ENCODE results near the gene SCN2B.
"Not testable (repeated sequence)": the region's sequence is repeated elsewhere in the genome, so short reads cannot be mapped to it uniquely, and the experiment has no call there.

SCN2B gene

DNA sequence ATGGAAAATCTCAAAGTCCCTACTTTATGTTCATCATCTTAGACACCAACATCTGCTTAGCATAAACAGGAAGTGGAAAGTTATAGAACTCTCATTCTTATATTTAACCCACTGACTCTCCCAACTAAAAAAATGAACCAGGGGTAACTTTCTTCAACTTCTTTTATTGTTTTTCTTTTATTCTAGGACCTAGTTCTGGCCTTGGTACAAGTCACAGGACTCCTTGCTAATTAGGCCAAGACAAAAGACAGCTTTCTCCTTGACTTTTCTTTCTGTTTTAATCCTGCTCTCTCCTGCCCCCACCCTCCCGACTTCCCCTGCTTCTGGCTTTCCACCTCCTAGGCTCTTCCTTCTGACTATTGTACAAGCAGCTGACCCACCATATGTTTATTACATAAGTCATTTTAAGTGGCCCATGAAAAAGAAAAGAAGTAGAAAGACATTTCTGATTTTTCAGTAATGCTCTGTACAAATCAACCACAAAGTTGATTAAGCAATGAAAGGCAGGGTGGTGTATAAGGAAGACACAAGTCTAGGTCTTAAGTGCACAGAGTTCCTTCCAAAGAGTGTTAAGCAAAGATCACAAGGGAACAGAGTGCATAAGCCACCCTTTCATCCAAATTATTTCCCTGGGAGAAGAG lies 30.1 kb upstream of the SCN2B start:
- no peak for DNase-seq (ENCODE audit: low read depth)

DNA sequence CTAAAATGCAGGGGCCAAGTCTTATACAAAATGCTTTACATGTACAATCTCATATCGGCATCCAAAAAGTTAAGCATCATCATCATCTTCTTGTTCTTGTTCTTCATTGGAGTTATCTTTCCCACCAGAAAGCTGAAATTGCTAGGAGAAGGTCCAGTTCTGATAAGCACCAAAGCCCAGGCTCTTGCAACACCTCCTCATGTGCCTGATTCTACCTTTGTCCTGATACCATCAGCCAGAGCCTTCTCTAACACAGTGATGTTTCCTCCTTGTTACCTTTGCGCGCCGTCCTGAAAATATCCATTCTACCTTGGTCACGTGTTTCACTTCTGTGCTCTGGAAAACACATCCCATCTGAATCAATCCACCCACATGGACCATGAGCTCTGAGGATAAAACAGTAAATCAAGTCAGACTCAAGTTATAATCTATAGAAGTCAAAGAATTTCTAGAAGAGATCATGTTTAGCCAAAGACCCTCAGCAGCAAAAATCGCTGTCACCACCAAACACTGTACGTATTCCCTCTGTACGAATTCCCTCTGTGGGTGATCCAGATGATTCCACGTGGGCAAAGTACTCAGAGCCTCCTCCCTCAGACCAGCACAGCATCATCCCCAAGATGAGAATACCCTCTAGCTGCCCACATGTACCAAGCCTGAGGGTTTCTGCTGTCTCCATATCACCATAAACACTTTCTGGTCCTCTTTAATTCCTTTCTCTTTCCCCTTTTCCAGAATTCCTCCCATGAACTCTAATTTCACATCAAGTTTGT lies 29.4 kb upstream of the SCN2B start:
- no peak for DNase-seq (ENCODE audit: low read depth)

DNA sequence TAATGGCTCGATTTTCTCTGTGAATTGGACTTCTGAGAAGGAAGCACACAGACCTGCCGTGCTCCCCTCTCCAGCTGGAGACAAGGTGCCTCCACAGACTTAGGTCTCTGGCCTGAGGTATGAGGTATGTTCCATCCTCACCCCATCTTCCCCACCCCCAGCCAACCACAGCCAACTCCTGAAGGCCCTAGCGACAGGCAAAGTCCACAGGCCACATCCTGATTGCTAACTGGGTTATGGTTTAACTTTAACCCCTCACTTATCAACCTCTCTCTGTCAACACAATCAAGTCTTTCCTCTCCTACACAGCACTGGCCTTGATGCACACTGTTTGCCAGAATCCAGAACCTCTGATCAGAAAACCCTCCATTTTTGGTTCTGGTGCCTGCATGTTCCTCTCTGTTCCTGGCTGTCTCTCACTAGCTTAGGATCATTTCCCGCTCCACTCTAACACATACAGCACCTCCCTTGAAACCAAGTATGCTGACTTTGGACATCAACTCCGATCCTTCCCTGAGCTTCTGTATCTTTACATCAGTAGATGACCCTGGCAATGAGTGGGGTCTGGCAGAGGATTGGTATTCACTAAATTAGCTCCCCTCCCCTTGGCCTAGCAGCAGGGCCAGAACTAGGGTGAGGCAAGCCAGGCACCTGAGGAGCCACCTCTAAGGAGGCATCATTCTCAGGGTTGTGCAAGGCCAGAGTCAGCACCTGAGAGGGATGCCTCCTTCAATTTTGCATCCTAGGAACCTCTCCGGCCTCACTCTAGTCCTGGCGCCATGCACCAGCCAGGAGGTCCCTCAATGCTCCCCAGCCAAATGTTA lies 26.4 kb upstream of the SCN2B start:
- DNase-seq (ENCODE audit: low read depth) = no peak

DNA sequence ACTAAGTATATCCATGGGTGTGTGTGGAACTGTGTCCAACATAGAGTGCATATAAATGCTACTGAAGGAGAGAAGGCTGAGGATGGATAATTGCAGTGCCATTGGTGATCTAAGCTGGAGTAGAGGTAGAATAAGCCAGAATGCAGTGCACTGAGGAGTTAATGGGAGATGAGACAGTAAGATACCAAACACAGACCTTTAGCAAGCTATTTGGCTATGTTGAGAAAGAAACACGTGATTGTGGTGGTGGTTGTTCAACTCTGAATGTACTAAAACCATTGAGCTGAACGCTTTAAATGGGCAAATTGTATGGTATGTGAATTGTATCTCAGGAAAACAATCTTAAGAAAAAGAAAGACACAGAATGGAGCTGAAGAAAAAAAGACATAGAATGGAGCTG lies 25.5 kb upstream of the SCN2B start:
- no peak for DNase-seq (ENCODE audit: low read depth)

DNA sequence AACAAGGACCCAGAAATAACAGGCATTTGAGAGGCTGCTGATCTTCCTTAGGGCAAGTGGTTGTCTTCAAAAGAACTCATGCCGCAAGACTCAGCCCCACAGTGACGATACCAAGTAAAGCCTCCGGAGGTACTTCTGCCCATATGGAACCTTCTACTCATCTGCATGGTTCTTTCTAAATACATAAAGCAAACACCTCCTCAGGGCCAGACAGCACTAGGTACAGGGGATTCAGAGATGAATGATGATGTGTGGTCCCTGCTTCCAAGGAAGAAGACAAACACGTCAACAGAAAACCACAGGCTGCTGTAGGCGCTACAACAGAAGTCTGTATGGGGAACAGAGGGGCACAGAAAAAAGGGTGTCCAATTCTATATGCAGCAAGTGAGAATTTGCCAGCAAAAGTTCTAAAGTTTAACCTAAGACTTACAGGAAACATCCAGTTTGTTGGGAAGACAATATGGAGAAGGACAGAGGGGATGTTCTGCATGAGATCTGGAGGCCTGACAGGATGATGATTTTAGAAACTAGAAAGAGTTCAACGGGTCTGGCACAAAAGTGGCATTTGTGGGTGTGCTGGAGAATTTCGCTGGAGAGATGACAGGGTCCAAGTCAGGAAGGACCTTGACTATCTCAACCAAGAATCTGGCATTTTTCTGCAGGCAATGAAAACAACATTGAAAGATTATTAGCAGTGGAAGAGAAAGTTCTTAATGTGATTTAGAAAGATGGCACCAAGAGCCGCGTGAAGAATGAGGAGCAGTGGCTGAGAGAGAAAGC lies 24.7 kb upstream of the SCN2B start:
- no peak for DNase-seq (ENCODE audit: low read depth)

DNA sequence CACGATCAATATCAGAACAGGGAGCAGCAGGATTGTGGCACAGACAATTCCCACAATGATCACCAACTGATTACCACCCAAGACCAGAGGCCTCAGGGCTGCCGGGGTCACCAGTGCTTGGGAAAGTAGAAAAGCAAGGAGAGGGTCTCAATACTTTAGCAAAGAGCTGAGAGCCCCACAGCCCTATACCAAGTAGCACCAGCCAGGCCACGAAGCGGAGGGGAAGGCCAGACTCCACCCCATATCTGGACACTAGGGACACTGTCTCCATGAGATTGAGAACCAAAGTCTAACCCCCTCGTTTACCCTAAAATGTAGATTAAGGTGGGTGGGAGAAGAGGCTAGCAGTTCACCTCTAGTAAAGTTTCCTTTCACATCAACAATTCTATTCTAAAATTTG lies 24.1 kb upstream of the SCN2B start:
- DNase-seq (ENCODE audit: low read depth) = no peak

DNA sequence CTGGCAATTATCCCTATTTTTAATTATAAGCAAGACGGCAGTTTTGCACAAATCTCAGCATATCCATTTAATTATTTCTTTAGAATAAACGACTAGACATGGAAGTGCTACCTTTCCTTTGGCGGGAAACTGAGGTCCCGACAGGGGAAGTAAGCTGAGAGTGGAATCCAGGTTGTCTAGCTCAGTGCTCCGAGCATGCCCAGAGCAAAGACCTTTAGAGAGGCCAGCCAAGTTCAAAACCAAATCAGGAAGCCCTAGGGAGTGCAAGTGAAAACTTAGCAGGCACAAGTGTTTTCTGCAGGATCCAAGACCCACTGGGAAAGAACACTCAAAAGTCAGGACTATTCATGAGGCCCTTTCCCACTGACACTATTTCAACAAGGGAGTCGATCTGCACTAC lies 22.7 kb upstream of the SCN2B start:
- no peak for DNase-seq (ENCODE audit: low read depth)

DNA sequence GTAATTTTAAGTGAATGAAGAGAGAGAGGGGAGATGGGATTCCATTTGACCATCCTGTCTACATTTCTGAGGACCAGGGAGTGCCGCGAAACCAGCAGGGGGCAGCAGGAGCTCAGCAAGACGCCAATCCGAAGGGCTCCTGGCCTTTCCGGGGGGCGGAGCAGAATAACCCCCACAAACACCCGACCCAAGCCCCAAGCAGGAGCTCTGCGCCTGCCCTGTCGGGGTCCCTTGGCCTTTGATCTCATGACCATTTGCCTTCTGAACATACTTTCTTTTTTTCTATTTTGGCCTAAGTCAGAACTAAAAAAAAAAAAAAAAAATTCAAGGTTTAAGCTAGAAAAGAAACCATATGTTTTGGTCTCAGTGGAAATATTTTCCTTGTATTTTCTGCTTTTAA lies 21.9 kb upstream of the SCN2B start:
- peak; percentile 36 for DNase-seq (ENCODE audit: low read depth)

DNA sequence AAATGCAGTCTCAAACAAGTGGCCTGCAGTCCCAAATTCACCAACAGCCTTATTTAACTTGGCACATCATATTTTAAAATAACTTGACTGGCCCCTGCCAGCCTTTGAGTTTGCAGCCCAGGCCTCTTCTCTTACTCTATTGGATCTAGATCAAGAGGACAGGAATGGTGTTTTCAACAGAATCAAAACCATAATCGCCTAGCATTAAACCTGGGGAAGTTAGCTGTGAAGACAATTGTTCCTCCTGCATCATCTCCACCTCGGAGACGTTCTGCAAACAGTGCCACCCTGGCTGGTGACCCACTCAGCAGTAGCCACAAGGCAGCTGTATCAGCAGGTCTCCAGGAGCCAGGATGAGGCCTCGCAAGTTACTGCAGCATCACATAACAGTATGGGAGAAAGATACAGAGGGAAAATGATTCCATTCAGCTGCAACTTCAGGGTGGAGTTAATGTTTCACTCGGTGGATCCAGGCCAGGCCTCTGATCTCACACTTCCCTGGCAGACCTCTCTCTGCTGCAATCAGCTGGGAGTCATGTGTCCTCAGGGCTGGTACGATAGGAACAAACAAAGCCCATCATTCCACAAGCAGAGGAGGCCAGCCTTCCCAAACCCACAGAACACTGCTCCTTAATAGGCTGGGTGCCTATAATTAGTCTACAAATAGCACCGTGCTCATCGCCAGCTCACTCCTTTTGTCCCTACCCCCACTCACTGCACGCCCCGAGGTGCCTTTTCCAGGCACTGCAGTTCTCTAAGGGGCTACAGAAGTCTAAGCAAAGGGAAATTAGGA lies 18.6 kb upstream of the SCN2B start:
- DNase-seq (ENCODE audit: low read depth) = peak; percentile 68

DNA sequence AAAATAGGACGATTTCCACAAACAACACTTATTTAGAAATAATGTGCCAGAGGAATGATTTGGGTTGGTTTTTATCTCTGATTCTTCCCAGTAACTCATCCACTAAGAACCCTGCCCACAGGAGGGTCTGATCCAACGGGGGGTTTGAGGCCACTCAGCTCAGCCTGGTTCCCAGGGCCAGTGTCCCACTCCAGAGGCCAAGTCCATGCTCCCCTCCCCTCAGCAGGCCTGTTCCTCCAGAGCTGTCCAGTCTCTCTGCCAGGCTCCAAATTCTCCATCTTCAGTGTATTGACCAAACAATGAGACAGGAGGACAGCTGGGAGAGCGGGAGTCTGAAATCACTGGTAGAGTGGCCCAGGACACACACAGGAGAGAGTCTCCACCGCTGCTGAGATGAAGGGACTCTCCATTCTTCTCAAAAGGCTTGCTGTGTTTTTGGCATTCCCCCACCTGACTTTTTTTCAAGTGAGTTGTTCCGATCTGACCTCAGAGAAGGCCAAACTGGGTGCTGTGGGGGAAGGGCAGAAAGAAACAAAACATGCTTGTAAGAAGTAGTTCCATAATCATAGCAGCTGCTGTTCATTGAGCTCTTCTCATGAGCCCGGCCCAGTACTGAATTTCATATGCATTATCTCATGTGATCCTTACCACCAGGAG lies 17.6 kb upstream of the SCN2B start:
- DNase-seq (ENCODE audit: low read depth) = no peak

DNA sequence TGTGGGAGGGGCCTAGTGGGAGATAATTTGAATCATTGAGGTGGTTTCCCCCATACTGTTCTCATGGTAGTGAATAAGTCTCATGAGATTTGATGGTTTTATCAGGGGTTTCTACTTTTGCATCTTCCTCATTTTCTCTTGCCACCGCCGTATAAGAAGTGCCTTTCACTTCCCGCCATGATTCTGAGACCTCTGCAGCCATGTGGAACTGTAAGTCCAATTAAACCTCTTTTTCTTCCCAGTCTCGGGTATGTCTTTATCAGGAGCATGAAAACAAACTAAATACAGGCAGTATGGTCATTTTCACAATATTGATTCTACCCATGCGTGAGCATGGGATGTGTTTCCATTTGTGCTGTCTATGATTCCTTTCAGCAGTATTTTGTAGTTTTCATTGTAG lies 16.4 kb upstream of the SCN2B start:
- DNase-seq (ENCODE audit: low read depth) = not testable (repeated sequence)

DNA sequence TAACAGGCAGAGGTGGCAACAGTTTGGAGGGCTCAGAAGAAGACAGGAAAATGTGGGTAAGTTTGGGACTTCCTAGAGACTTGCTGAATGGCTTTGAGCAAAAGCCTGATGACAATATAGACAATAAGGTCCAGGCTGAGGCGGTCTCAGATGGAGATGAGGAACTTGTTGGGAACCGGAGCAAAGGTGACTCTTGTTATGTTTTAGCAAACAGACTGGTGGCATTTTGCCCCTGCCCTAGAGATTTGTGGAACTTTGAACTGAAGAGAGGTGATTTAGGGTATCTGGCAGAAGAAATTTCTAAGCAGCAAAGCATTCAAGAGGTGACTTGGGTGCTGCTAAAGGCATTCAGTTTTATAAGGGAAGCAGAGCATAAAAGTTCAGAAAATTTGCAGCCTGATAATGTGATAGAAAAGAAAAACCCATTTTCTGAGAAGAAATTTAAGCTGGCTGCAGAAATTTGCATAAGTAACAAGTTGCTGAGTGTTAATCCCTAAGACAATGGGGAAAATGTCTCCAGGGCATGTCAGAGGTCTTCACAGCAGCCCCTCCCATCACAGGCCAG lies 14.6 kb upstream of the SCN2B start:
- not testable (repeated sequence) for DNase-seq (ENCODE audit: low read depth)

DNA sequence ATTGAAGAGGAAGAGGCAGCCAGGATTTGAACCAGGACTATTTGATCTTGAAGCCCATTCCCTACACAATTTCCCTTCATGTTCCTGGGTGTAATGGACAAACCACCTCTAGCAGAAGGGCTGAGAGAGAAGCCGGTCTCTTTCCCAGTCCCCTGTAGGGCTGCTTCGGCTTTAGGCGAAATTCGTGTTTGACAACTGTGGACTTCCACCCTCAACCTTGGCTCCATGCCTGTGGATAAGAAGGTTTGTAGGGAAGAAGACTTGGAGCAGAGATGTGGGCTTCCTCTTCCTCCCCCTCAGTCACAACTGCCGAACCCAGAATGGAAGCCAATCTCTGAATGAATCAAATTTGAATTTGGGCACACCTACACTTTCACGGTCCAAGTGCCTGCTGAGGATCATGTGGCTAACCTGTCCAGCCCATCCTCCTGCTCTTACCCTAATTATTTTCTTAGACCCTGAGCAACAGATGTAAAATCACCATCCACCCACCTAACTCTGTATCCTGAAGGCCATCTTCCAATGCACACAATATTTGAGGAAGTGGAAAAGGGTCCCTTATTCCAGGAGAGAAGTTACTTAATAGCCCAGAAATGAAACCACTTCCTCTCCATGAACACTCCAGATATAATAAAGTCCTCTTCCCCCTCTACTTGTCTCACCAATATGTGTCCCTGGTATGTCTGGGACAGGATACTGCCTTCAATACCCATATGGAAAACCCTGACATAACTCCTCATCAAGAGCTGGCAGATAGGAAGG lies 10.1 kb upstream of the SCN2B start:
- no peak for DNase-seq (ENCODE audit: low read depth)

DNA sequence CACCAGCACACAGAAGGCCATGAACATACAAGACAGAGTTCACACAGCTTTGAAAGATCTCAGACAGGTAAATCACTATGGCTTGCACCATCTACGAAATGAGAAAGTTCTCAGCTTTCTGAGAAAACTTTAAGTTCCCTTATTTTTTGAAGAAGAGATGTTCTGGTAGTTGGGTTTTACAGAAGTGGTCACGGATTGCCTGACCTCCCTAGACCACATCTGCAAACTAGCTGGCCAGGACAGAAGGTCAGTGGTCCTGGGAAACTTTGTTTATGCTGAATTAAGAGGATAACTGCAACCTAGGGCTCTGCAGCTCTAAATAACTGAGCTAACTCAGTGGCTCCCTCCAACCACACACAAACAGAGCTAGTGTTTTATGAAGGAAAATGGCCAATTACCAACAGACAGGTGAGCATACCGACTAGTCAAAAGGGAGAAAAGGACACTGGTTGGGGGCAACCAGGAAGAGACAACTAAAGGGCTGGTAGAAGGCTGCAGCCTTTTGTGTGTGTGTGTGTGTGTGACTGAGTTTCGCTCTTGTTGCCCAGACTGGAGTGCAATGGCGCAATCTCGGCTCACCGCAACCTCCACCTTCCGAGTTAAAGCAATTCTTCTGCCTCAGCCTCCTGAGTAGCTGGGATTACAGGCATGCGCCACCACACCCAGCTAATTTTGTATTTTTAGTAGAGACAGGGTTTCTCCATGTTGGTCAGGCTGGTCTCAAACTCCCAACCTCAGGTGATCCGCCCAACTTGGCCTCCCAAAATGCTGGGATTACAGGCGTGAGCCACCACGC lies 8.5 kb upstream of the SCN2B start:
- DNase-seq (ENCODE audit: low read depth) = no peak

DNA sequence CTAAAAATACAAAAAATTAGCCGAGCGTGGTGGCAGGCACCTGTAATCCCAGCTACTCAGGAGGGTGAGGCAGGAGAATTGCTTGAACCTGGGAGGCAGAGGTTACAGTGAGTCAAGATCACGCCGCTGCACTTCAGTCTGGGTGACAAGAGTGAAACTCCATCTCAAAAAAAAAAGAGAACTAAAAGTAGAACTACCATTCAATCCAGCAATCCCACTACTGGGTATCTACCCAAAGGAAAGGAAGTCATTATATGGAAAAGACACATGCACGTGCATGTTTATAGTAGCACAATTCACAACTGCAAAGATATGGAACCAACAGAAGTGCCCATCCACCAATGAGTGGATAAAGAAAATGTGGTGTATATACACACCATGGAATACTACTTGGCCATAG lies 7.3 kb upstream of the SCN2B start:
- DNase-seq (ENCODE audit: low read depth) = not testable (repeated sequence)

DNA sequence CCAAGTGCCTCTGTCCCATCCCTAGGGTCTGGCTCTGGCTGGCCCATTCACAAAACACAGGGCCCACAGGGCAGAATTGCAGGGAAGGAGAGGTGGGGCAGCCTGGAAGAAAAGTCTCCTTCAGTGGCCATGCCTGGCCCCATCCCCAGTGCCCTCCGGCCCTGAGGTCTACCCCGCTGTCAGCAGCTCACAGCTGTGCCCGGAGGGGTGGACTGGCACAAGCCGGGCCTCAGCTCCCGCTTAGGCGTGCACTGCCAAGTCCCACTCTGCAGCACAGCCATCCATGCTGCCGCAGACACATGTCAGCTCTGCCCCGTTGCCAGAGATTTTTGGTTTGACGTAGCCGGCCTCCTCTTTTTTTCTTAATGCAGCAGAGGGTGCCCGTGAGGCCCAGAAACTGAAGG lies 3.9 kb upstream of the SCN2B start:
- DNase-seq (ENCODE audit: low read depth) = peak; percentile 20

DNA sequence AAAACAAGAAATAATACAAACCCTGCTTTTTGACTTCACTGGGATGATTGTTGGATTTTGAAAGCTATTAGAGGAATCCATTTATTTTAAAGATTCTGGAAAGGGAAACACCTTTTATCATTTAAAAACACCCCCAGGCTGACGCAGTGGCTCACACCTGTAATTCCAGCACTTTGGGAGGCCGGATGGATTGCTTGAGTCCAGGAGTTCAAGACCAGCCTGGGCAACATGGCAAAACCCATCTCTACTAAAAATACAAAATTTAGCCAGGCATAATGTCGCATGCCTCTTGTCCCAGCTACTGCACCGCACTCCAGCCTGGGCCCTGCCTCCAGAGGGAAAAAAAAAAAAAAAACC lies 317 bp upstream of the SCN2B start:
- DNase-seq (ENCODE audit: low read depth) = no peak

DNA sequence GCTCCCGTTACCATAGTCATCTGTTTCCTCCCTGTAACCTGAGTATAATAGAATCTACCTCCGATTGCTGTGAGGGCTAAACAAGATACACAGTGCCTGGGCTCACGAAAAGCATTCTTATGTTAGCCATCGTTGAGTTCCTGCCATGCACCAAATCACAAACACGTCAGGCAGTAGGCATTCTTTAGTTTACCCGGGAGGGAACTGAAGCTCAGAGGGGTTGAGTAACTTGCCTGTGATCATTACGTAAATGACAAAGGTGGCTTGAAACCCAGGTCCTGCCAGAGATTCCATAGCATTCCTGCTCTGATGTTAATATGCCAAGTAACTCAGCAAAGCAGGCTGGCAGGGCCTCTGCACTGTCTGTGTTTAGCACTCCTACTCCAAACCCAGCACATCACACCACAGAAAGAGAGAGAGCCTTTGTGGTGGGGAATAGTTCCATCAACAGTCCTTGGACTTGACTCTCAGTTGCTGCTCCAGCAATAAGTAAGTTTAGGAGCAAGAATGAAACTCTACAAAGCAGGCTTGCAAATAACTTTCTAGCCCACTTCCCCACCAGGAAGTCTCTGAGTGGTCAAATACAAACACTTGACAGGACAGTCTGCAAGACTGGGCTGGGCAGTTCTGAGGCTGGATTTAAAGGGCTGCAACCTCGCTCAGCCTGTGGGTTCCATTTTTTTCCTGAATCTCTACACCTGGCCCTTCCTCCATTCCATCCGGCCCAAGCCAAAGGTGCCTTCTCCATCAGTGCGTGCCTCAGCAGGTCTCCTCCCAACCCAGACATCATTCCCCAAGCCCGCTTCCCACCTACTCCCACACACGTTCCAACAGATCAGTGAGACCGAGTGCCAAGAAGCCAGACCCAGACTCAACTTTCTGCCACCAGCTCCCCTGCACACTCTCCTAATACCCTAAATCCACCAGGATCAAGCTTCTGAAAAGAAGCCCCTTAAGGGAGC lies 1.1 kb downstream of the SCN2B start:
- peak; percentile 52 for DNase-seq (ENCODE audit: low read depth)

Data from fibroblast of gingiva (primary cell).